Right atrium auricular region (tissue), 2 donors: ENCODE measurements around the gene KCP. TPM values are rescaled to one million over a fixed set of nuclear protein-coding genes. Genes with fewer than 3 reads are reported as not detected.

Source experiments
- DNase-seq: peaks from one replicate; pipeline ENCODE4 v3.0.0-alpha.2; 2019; ENCODE audit warnings: low spot score
- H3K27ac ChIP-seq, 2 donors: fragments of 200-600 bp; sonication (generic); 1 replicate in 1 of 2; 2 replicates in 1 of 2; pipeline ENCODE4 v1.5.1; 2016 to 2019
- H3K27me3 ChIP-seq, 2 donors: fragments of 200-600 bp; sonication (generic); one replicate each; pipeline versions ENCODE4 v1.5.1 to v1.6.0; 2017 to 2019
- H3K36me3 ChIP-seq: fragments of 200-600 bp; sonication (generic); one replicate; pipeline ENCODE4 v1.5.1; 2016
- H3K4me1 ChIP-seq, 2 donors: fragments of 200-600 bp; sonication (generic); one replicate each; pipeline versions ENCODE4 v1.5.1 to v1.6.0; 2017 to 2019
- H3K4me3 ChIP-seq, 2 donors: fragments of 200-600 bp; sonication (generic); 1 replicate in 1 of 2; 2 replicates in 1 of 2; pipeline ENCODE4 v1.5.1; 2017 to 2019; ENCODE audit warnings: mild to moderate bottlenecking in 1 of 2, moderate library complexity in 1 of 2
- H3K9me3 ChIP-seq, 2 donors: fragments of 200-600 bp; sonication (generic); one replicate each; pipeline ENCODE4 v1.5.1; 2019
- CTCF ChIP-seq, 2 donors: fragments of 200-600 bp; sonication (generic); IDR thresholded peaks; one replicate each; pipeline ENCODE4 v1.5.1; 2019; ENCODE audit warnings: antibody characterized with exemption in 2 of 2
- total RNA-seq, 2 donors: library from RNA; depleted of rRNA; stranded (reverse); fragments of >200 nt; gene quantifications; one replicate each; pipeline ENCODE4 v1.1.0, GENCODE V29; 2016

The KCP gene
- total RNA-seq, 2 donors from 2014 or later = not detected

- Histone ChIP-seq H3K27me3 (no peaks in the 10 kb centered on the region), H3K4me3 (no peak overlapping the region), H3K27ac (no peak overlapping the region), H3K36me3 (peaks cover 98% of the 10 kb centered on the region), H3K9me3 (no peaks in the 10 kb centered on the region), H3K4me1 (no peaks in the 10 kb centered on the region)
- no peak for DNase-seq
- TF ChIP-seq CTCF (IDR thresholded peaks at IDR 0.05) = no peak
Observed at GRCh38 chr7:128842674-128843641, 67.6 kb downstream of the KCP start.

GRCh38 chr7:128841921-128842673 is 68.4 kb downstream of the KCP start:
- Histone ChIP-seq H3K27me3 (no peaks in the 10 kb centered on the region), H3K9me3 (no peaks in the 10 kb centered on the region), H3K27ac (no peak overlapping the region), H3K36me3 (peaks cover 98% of the 10 kb centered on the region), H3K4me1 (no peaks in the 10 kb centered on the region), H3K4me3 (no peak overlapping the region)
- TF ChIP-seq CTCF (IDR thresholded peaks at IDR 0.05) = peak; percentile 67 to 86
- DNase-seq = no peak

- no peak overlapping the region for H3K27ac ChIP-seq
- H3K9me3 ChIP-seq = no peaks in the 10 kb centered on the region
- peaks cover 98% of the 10 kb centered on the region for H3K36me3 ChIP-seq
- no peak for DNase-seq
- H3K4me1 ChIP-seq = peaks cover 0 to 8% of the 10 kb centered on the region in 2 donors
- no peak overlapping the region for H3K4me3 ChIP-seq
- TF ChIP-seq CTCF (IDR thresholded peaks at IDR 0.05) = no peak
- no peaks in the 10 kb centered on the region for H3K27me3 ChIP-seq
Observed at GRCh38 chr7:128841171-128841690, 69.3 kb downstream of the KCP start.

GRCh38 chr7:128840326-128841170 is 70.0 kb downstream of the KCP start:
- Histone ChIP-seq H3K27me3 (no peaks in the 10 kb centered on the region), H3K36me3 (peaks cover 98% of the 10 kb centered on the region), H3K4me1 (peaks cover 0 to 15% of the 10 kb centered on the region in 2 donors), H3K9me3 (no peaks in the 10 kb centered on the region), H3K4me3 (no peak overlapping the region), H3K27ac (peak overlapping the region in 1 of 2 donors; percentile 2)
- no peak for TF ChIP-seq CTCF (IDR thresholded peaks at IDR 0.05)
- no peak for DNase-seq

- Histone ChIP-seq H3K9me3 (no peaks in the 10 kb centered on the region), H3K4me1 (peaks cover 0 to 19% of the 10 kb centered on the region in 2 donors), H3K36me3 (peaks cover 98% of the 10 kb centered on the region), H3K27me3 (no peaks in the 10 kb centered on the region), H3K4me3 (no peak overlapping the region), H3K27ac (no peak overlapping the region)
- no peak for TF ChIP-seq CTCF (IDR thresholded peaks at IDR 0.05)
- no peak for DNase-seq
Observed at GRCh38 chr7:128839751-128840177, 70.7 kb downstream of the KCP start.
